Activated T-cell treated with anti-CD3 and anti-CD28 coated beads for 1 hour (primary cell): ENCODE data around the gene TBC1D17.

Experiments used
- DNase-seq: peaks from one replicate; pipeline ENCODE4 v3.0.0-alpha.2; 2020; ENCODE audit warnings: low read depth

Gene TBC1D17

DNA sequence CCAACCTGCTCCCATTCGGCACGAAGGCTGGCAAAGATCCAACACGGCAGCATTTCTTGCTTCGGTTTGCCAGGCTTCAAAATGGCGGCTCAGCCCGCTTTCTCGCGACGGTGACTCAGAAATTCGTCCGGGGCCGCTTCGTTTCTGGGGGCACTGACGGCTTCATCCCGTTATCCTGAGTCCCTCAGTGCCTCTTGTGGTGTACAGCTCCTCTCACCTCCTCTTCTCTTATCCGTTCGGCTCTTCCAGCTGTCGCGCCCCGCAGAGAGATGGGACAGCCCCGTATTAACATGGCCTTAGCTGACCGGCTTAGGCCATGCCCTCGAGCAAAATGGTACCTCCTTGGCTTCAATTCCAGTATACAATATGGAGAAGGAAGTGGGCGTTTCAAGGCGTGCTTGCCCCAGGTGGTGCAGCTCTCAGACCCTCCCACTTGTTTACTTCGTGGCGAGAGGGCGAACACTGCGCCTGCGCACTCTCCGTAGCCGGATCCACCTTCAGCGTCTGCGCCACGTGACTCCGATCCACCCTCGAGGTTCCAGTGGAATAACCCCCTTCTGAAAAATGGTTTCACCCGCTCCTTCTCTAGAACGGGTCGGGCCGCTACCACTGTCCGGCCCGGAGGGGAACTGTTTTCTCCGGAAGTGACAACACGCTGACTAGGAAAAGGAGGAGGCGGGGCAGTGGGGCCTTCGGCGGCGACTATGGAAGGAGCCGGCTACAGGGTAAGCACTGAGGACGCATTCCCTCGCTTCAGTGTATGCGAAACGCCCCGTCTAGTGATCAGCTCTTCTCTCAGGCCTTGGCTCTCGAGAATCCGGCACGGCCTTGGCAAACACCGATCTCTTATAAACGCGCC lies at the start of gene TBC1D17, which contains the start of gene AKT1S1:
TBC1D17 (plus strand) TSS at position 683 of the 859 bp plus-strand sequence; CDS start at position 705, 22 bp downstream.
AKT1S1 (minus strand) TSS at position 336 of the 859 bp plus-strand sequence. CDS start 4,060 bp downstream, outside the sequence.
- DNase-seq = peak; percentile 95

DNA sequence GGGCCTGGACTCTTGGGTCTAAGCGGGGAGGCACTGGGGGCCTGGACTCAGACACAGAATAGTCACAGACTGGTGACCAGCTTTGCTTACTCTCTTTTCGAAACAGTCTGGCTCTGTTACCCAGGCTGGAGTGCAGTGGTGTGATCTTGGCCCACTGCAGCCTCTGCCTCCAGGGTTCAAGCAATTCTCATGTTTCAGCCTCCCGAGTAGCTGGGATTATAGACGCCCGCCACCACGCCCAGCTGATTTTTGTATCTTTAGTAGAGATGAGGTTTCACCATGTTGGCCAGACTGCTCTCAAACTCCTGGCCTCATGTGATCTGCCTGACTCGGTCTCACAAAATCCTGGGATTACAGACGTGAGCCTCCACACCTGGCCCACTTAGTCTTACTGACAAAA lies 48.3 kb upstream of the TBC1D17 start:
- no peak for DNase-seq

DNA sequence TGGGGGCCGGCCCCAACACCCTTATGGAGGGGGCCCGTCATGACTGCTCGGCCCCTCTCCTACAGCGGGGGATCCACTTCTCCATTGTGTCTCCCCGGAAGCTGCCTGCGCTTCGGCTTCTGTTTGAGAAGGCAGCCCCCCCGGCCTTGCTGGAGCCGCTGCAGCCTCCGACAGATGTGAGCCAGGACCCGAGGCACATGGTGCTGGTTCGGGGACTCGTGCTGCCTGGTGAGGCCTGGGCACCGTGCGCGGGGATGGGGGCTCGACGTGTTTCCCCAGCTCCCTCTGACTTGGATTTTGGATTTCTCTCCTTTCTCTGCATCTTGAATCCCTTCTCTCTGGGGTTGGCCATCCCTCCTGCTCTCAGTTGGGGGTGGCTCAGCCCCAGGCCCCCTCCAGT lies 47.8 kb upstream of the TBC1D17 start:
- DNase-seq = no peak

DNA sequence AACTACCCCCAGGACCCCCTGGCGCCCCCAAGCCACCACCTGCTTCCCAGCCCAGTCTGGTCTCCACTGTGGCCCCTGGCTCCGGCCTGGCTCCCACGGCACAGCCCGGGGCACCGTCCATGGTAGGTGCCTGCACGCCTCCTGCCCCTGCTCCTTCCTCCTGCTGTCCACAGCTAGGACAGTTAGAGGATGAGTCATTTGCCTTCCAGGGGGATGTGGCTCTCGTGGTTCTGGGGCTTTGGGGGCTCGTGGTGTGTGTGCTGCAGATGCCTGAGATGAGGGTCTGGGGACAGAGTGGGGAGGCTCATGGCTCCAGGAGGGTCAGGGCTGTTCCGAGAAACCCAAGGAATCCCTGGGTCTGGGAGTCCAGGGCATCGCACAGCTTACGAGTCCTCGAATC lies 46.7 kb upstream of the TBC1D17 start:
- DNase-seq = no peak

DNA sequence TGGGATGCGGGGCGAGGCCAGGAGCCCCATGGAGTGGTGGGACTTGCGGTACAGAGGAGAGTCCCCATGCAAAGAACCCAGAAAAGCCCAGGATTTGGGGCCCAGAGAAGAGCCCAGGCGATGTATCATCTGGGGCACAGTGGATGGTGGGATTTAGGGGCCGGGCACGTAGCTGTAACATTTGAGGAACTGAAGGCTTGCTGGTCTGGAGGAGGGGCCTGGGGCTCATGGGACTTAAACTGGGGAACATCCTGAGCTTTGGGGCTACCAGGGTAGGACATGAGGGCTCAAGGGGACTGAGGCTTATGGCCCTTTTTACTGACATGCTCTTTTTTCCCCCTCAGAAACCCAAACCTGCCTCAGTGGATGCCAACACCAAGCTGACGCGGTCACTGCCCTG lies 45.9 kb upstream of the TBC1D17 start:
- no peak for DNase-seq

DNA sequence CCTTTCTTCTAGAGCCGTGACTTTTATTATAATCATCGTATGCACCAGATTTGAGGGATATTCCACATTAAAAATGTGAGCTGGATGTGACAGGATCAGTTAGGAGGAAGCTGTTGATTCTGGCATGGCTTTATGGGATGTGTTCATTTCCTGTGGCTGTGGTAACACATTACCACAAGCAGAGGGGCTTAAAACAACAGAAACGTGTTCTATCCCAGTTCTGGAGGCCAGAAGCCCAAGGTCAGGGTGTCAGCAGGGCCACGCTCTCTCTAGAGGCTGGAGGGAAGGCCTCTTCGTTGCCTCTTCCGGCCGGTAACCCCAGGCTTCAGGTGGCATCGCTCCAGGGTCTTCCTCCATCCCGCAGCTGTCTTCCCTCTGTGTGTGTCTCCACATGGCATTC lies 44.9 kb upstream of the TBC1D17 start:
- no peak for DNase-seq

DNA sequence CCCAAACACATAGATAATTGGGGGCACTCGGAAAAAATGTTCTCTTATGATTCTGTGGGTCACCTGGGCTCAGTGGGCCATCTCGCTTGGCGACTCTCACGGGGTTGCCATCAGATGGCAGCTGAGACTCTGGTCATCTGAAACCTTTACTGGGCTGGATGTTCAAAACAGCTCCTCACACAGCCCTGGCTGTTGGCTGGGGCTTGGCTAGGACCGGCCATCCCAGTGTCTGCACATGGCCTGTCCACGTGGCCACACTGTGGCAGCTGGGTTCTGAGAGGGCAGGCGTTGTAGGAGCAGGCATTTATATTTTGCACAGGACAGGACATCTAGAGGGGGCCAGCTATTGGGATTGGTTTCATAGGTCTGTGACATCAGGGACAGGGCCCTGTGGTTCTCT lies 43.9 kb upstream of the TBC1D17 start:
- DNase-seq = no peak

DNA sequence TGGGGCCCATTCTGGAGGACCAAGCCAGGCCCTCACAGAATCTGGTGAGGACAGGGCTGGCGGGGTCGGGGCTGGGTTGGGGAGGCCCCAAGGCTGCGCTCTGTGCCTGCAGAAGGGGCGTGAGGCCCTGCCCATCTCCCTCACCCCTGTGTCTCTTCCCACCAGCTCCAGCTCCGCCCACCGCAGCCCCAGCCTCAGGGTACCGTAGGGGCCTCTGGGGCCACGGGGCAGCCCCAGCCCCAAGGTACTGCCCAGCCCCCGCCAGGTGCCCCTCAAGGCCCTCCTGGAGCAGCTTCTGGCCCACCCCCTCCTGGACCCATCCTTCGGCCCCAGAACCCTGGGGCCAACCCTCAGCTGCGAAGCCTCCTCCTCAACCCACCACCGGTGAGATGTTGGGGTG lies 41.9 kb upstream of the TBC1D17 start:
- DNase-seq = no peak

DNA sequence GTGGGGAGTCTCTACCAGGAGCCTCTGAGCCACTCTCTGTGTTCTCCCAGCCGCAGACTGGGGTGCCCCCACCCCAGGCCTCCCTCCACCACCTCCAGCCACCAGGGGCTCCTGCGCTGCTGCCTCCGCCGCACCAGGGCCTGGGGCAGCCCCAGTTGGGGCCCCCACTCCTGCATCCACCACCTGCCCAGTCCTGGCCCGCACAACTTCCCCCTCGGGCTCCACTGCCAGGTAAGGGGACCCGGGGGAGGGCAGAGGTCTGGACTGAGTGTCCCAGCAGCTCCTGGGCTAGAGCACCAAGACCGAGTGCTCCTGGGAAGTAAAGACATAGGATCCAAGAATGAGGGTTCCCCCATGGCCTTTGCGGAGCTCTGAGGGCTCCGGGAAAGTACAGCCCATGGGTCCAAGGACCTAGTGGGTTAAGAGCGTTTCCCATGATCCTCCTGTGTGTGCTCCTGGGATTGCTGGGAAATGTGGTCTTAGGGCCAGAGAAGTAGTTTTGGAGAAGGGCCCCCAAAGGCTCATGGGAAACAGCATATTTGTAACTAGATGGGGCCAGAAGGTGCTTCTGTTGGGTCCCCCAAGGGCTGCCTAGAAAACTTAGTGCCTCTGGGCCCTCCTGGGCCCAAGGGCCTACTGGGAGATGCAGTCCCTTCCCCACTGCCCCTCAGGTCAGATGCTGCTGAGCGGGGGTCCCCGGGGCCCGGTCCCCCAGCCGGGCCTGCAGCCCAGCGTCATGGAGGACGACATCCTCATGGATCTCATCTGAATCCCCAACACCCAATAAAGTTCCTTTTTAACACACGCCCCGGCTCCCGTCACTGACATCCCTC lies 41.1 kb upstream of the TBC1D17 start:
- no peak for DNase-seq

DNA sequence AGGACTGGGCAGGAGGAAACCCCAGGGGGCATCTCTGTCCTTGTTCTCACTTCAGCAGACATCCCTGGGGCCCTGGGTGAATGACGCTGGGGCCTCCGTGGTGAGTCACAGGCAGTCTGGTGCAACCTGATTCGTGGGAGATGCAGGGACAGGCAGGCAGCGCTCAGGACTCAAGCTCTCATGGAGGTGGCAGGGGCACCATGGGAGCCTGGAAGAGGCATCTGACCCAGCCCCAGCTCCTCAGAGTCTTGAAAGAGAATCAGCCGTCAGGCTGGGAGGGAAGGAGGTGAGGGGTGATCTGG lies 40.5 kb upstream of the TBC1D17 start:
- no peak for DNase-seq

DNA sequence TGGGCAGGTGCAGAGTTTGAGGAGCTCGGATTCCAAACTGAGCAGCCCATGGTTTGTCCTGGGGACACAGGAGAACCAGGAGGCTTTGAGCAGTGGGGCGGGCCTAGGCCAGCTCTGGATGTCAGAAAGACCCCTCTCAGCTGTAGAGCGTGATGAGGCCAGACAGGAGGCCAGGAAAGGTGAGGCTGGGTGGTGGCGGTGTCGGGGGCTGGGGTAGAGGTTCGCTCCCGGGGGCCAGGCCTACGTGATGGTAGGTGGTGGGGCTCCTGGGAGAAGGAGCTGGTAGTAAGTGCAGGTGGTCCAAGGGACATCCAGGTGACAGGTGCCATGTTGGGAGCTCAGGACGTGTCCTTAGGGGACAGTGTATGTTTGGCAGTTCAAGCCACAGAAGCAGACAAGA lies 40.1 kb upstream of the TBC1D17 start:
- no peak for DNase-seq

DNA sequence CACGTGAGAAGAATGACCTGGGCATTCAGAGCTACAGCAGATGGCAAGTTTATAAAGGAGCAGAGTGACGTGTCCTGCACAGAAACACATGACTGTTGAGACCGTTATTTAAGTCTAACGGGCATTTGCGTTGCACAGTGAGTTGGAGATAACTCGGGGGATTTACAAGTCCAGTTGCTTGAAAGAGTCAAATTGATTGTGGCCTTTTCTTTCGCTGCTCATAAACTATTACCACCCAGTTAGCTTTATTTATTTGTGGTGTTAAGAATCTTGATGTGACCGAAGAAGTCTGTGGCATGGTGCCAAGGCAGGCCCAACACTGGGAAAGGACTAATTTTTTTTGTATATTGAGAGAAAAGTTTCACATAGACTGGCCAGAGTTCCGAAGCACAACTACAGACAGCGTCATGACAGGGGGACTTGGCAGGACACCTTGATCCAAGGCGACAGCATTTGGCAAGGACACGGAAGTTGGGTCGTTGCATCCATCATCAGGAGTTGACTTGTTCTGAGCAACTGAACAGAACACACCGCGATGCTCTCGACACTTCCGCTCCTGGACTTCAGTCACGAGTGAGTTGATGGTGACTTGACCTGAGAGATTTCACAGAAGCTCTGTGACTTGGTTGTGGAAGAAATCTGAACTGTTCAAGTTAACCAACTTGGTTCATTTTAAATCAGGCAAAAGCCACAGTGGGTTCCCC lies 38.5 kb upstream of the TBC1D17 start:
- DNase-seq = no peak

DNA sequence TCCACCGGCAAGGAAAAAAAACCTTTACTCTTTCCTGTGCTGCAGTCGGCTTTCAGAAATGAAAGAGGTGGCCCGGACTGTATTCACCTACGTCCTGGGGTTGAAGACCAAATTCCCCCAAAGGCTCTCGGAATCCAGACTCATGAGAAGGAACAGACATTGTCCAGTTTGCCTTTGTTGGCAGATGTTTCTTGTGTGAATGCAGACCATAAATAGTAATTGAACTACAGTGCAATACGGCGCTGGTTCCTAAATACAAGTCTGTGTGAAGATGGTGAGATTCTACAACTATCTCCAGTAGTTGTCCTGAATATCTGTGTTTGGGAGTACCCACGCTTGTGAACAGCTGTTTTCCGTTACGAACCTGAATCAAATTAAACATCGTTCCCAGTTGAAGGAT lies 37.8 kb upstream of the TBC1D17 start:
- DNase-seq = no peak

DNA sequence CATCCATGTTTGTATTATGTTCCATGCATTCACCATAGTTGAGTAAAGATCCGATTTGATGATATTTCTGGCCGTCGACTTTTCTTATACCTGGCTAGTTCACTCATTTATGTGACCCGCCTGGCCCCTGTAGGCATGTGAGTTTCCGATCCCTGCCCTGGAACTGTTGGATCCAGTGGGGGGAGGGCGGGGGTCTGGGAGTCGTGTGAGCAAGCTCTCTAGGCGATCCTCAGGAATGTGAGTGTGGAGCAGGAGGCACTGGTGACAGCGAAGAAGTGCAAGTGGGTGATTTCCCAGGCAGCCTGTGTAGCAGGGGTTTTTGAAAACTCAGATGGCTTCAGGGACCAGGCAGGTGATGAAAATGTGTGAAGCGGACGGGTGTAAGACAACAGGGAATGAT lies 37.2 kb upstream of the TBC1D17 start:
- DNase-seq = no peak

DNA sequence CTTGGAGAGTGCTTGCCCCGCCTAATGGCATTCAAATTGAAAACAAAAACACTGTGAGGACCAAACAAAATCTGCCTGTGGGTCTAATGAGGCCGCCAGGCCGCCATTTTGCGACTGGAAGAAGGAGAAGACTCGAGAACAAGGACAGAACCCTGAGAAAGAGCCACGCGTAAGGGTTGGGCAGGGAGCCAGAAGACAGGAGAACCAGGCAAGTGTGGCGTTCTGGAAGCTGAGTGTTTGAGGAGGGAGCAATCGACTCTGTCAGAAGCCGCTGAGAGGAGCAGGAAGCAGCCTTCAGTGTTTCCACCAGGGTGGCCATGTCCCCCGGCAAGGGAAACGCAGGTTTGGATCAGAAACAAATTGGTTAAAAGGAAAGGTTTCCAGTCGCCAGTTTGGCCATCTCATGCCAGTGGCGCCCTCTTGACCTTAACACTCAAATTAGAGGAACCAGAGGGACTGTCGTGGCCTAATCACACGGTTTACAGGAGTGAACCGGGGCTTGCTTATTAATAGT lies 36.7 kb upstream of the TBC1D17 start:
- no peak for DNase-seq

DNA sequence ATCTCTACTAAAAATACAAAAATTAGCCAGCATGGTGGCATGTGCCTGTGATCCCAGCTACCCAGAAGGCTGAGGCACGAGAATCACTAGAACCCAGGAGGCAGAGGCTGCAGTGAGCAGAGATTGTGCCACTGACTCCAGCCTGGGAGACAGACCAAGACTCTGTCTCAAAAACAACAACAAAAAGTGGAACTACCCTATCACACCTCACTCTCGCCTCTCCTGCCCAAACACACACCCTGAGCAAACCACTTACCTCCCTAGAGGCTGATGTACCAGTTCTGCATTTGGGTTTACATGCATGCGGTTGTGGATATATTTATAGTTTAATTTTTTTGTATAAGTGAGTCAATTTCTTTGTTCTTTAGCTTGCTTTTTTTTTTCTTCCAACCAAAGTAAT lies 34.2 kb upstream of the TBC1D17 start:
- no peak for DNase-seq

DNA sequence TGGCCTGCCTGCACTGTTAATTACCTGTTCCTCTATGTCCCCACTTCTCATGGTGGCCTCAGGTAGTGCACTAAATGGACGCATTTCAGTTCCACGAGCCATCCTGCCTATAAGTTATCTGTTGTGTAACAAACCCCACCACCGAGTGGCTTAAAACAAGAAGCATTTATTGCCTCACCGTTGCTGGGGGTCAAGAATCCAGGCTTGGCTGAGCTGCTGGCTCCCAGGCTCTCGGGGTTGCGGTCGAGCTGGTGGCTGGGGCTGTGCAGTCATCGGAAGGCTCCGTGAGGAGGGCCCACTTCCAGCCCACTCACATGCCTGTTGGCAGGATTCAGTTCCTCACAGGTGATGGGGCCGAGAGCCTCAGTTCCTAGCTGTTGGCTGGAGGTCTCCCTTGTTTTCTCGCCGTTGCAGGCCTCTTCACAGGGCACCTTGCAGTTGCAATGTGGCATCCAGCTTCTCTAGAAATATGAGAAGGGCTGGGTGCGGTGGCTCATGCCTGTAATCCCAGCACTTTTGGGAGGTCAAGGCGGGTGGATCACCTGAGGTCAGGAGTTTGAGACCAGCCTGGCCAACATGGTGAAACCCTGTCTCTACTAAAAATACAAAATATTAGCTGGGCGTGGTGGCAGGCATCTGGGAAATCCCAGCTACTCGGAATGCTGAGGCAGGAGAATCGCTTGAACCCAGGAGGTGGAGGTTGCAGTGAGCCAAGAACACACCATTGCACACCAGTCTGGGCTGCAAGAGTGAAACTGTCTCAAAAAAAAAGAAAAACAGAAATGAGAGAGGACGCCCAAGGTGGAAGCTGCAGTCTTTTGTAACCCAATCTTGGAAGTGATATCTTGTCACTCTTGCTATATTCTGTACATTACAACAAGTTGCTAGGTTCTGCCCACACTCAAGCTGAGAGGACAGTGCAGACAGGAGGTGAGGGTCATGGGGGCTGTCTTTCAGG lies 33.1 kb upstream of the TBC1D17 start:
- DNase-seq = no peak

DNA sequence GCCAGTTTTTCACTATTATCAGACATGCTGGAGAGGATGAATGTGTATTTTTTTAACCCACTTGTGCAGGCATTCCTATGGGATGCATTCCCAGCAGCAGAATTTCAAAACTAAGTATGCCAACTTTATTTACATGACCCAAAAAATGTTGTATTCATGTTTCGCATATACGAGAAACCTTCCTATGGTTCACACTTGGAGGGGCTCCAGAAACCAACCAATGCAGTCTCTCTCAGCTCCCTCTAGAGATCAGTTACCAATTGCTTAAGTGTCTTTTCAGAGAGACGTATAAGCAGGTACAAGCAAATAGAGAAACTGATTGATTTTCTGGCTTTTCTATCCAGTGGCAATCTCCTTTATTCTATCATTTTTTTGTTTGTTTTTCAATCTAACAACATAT lies 32.1 kb upstream of the TBC1D17 start:
- no peak for DNase-seq

DNA sequence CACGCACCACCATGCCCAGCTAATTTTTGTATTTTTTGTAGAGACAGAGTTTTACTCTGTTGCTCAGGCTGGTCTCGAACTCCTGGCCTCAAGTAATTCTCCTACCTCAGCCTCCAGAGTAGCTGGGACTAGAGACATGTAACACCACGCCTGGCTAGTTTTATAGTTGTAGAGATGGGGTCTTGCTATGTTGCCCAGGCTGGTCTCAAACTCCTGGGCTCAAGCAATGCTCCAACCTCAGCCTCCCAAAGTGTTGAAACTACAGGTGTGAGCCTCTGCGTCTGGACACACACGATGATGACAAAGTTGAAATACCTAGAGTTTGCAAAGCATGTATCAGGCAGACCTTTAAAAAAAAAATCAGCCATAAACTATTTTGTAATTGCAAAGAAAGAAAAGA lies 31.1 kb upstream of the TBC1D17 start:
- no peak for DNase-seq

DNA sequence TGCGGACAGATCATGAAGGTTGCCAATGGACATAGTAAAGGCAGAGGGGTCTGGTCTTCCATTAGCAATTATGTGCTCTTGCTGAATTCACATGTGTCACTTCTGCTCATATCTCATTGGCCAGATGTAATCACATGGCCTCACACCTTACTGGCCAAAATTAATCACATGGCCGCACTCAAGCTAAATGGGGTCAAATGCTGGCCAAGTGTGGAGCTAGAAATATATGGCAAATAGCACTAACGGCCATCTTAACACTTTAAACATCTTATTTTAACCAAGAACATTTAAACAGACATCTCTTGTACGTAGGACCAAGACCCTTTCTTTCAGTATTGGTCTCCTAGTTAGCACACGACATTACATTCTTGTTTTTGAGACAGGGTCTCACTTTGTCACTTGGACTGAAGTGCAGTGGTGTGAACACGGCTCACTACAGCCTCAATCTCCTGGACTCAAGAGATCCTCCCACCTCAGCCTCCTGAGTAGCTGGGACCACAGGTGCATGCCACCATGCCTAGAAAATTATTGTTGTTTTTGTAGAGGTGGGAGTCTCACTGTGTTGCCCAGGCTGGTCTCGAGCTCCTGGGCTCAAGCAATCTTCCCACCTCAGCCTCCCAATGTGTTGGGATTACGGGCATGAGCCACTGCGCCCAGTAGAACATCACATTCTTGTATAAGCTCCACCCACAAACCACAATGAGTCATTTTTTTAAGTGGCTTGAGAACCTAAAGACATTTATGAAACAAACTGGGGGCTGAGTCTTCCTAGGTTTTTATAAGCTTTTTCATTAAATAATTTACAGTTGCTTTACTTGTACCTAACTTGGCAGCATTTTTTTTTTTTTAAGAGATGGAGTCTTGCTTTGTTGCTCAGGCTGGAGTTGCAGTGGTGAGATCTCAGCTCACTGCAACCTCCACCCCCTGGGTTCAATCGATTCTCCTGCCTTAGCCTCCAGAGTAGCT lies 29.5 kb upstream of the TBC1D17 start:
- DNase-seq = no peak
